ENCODE data around the gene GGT6. TPM values are rescaled to one million over a fixed set of nuclear protein-coding genes. Genes with fewer than 3 reads are reported as not detected.

Gene GGT6
- total RNA-seq, 4 donors from 2014 or later, result not detected

- Histone ChIP-seq H3K27ac (no peak overlapping the region), H3K4me3 (no peak overlapping the region), H3K4me1 (no peaks in the 10 kb centered on the region), H3K9me3 (no peaks in the 10 kb centered on the region), H3K36me3 (no peaks in the 10 kb centered on the region), H3K27me3 (peaks cover 0 to 11% of the 10 kb centered on the region in 2 donors)
- TF ChIP-seq, protein P1, sequence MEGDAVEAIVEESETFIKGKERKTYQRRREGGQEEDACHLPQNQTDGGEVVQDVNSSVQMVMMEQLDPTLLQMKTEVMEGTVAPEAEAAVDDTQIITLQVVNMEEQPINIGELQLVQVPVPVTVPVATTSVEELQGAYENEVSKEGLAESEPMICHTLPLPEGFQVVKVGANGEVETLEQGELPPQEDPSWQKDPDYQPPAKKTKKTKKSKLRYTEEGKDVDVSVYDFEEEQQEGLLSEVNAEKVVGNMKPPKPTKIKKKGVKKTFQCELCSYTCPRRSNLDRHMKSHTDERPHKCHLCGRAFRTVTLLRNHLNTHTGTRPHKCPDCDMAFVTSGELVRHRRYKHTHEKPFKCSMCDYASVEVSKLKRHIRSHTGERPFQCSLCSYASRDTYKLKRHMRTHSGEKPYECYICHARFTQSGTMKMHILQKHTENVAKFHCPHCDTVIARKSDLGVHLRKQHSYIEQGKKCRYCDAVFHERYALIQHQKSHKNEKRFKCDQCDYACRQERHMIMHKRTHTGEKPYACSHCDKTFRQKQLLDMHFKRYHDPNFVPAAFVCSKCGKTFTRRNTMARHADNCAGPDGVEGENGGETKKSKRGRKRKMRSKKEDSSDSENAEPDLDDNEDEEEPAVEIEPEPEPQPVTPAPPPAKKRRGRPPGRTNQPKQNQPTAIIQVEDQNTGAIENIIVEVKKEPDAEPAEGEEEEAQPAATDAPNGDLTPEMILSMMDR (IDR thresholded peaks at IDR 0.05), result no peak
- no peak for TF ChIP-seq EP300 (IDR thresholded peaks at IDR 0.05)
- no peak for TF ChIP-seq POLR2A (IDR thresholded peaks at IDR 0.05)
- WGBS, 2 donors, result 57% methylated on average over 4 of the region's 4 CpGs
- no peak for DNase-seq (ENCODE audit: low spot score in 2 of 2)
Observed at GRCh38 chr17:4573115-4573514, 12.7 kb upstream of the GGT6 start.

DNA sequence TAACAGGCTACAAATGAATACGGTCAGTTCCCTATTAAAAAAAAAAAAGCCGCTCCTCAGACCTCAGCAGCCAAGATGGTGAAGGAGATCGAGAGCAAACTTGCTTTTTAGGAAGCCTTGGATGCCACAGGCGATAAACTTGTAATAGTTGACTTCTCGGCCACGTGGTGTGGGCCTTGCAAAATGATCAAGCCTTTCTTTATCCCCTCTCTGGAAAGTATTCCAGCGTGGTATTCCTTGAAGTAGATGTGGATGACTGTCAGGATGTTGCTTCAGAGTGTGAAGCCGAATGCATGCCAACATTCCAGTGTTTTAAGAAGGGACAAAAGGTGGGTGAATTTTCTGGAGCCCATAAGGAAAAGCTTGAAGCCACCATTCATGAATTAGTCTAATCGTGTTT is 11.8 kb upstream of the GGT6 start:
- Histone ChIP-seq H3K36me3 (no peaks in the 10 kb centered on the region), H3K27me3 (peaks cover 0 to 8% of the 10 kb centered on the region in 2 donors), H3K4me3 (no peak overlapping the region), H3K4me1 (no peaks in the 10 kb centered on the region), H3K27ac (no peak overlapping the region), H3K9me3 (no peaks in the 10 kb centered on the region)
- 80 to 81% methylated on average over 9 of the region's 9 CpGs for WGBS, 2 donors
- TF ChIP-seq EP300 (IDR thresholded peaks at IDR 0.05), result no peak
- TF ChIP-seq POLR2A (IDR thresholded peaks at IDR 0.05), result no peak
- TF ChIP-seq, protein P1 (IDR thresholded peaks at IDR 0.05), result no peak
- DNase-seq (ENCODE audit: low spot score in 2 of 2), result no peak

DNA sequence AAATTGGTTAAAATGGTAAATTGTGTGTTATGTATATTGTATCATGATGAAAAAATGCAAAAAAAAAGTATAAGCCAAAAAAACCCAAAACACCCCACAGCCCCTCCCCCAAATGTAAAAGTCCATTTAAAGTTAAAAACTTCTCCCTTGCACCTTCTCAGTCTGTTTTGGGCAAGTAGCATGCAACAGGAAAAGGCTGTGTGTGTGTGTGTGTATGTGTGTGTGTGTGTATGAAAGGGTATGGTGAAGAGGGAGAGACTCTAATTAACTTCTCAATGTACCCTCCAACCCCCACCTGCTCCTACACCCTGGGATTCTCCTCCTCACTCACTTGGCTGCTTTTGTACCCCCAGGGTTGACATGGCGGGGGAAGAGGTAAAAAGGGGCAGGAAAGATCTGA is 9.2 kb upstream of the GGT6 start:
- Histone ChIP-seq H3K27me3 (no peaks in the 10 kb centered on the region), H3K4me1 (peaks cover 0 to 11% (median 2%) of the 10 kb centered on the region in 4 donors), H3K9me3 (no peaks in the 10 kb centered on the region), H3K36me3 (no peaks in the 10 kb centered on the region), H3K4me3 (no peak overlapping the region), H3K27ac (no peak overlapping the region)
- 75 to 88% methylated on average over 1 of the region's 1 CpG for WGBS, 2 donors
- DNase-seq (ENCODE audit: low spot score in 2 of 2), result no peak
- TF ChIP-seq EP300 (IDR thresholded peaks at IDR 0.05), result no peak
- TF ChIP-seq, protein P1 (IDR thresholded peaks at IDR 0.05), result no peak
- no peak for TF ChIP-seq POLR2A (IDR thresholded peaks at IDR 0.05)

DNA sequence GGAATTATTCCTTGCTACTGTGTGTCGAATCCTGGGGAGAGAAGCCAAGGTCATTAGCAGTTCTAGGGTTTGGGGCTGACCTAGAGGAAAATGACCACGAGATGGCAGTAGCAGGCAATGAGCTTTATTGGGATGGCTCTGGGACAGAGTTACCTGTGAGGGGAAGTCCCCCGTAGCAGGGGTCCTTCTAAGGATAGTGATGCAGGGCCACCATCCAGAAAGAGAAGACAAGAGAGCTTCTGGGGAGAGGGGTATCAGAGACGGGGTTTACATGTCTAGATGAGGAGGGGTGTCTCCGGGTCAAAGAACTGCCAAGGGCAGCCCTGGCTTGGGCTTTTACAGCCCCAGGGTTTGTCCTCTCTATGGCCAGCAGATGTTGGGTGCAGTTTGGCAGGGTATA is 6.4 kb upstream of the GGT6 start:
- H3K4me1 ChIP-seq, result peaks cover 0 to 11% (median 2%) of the 10 kb centered on the region in 4 donors
- 22 to 28% methylated on average over 5 of the region's 5 CpGs for WGBS, 2 donors
- no peak overlapping the region for H3K4me3 ChIP-seq
- no peaks in the 10 kb centered on the region for H3K27me3 ChIP-seq
- TF ChIP-seq, protein P1 (IDR thresholded peaks at IDR 0.05), result peak; percentile 59 to 66 (median 63)
- TF ChIP-seq POLR2A (IDR thresholded peaks at IDR 0.05), result no peak
- peak in 1 of 2 donors; percentile 63 for DNase-seq (ENCODE audit: low spot score in 2 of 2)
- no peaks in the 10 kb centered on the region for H3K36me3 ChIP-seq
- no peak overlapping the region for H3K27ac ChIP-seq
- H3K9me3 ChIP-seq, result no peaks in the 10 kb centered on the region

DNA sequence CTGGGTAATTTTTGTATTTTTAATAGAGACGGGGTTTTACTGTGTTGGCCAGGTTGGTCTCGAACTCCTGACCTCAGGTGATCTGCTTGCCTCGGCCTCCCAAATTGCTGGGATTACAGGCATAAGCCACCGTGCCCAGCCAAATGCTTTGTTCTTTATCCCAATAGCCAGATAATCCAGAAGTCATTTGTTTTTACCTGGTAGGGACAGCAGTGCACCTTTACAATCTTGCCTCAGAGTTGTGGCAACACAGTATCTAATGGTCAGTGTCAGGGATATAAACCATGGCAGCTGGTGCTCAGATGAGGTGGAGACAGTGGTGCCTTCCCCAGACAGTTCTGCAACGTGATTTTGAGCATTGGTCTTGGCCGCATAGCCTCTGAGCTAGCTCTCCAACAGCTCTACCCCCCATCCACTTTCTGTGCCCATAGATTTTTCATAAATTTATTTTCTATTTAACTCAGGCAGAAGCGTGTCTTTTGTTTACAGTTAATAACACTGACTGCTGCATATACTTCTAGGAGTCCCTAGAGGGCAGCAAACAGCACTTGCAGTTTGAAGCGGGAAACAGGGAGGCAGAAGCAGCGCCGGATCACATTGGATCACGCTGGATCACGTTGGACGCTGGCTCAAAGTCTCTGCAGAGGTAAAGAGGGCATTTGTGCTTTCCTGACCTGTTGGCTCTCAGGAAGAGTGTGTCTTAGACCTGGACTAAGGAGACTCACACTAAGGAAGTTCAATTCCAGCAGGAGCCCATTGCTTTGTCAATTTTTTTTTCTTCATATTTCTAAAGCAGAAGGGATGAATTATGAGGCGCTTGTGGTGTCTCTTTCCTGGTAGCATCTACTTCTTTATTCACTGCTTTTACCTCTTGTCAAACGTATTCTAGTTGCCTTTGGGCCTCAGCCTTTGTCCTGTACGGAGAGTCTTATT is 5.1 kb upstream of the GGT6 start:
- peak overlapping the region in 1 of 4 donors; percentile 30 for H3K27ac ChIP-seq
- peaks cover 0 to 11% (median 2%) of the 10 kb centered on the region in 4 donors for H3K4me1 ChIP-seq
- H3K9me3 ChIP-seq, result no peaks in the 10 kb centered on the region
- DNase-seq (ENCODE audit: low spot score in 2 of 2), result peak in 1 of 2 donors; percentile 41
- TF ChIP-seq, protein P1 (IDR thresholded peaks at IDR 0.05), result peak; percentile 52 to 78 (median 74)
- no peak for TF ChIP-seq EP300 (IDR thresholded peaks at IDR 0.05)
- TF ChIP-seq POLR2A (IDR thresholded peaks at IDR 0.05), result no peak
- H3K27me3 ChIP-seq, result no peaks in the 10 kb centered on the region
- H3K36me3 ChIP-seq, result no peaks in the 10 kb centered on the region
- 30 to 32% methylated on average over 16 of the region's 16 CpGs for WGBS, 2 donors
- no peak overlapping the region for H3K4me3 ChIP-seq

All from tibial nerve (tissue), 4 donors.